ENCODE measurements around the gene TFDP1. TPM values are rescaled to one million over a fixed set of nuclear protein-coding genes. Genes with fewer than 3 reads are reported as not detected.

The TFDP1 gene
- total and polyA plus RNA-seq, 12 donors = 16.4 to 51.4 (median 37.5) TPM

DNA sequence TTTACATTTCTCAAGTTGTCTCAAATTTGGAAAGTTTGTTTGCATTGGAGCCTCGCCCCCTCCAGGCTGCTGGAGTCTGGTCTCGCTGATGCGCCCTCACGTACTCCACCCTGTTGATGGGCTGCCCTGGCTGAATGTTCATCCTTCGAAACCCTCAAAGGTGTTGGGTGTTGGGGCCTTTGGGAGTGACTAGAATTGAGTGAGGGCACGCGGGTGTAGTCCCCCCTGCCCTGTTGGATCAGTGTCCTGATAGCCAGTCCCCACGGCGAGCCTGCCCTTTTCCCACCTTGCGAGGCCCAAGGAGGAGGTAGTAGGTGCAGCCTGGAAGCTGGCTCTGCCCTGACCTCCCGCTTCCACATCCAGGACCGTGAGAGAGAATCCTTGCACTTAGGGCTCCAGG is 14.8 kb downstream of the TFDP1 start:
- H3K4me3 ChIP-seq = no peak overlapping the region
- TF ChIP-seq, protein P1, sequence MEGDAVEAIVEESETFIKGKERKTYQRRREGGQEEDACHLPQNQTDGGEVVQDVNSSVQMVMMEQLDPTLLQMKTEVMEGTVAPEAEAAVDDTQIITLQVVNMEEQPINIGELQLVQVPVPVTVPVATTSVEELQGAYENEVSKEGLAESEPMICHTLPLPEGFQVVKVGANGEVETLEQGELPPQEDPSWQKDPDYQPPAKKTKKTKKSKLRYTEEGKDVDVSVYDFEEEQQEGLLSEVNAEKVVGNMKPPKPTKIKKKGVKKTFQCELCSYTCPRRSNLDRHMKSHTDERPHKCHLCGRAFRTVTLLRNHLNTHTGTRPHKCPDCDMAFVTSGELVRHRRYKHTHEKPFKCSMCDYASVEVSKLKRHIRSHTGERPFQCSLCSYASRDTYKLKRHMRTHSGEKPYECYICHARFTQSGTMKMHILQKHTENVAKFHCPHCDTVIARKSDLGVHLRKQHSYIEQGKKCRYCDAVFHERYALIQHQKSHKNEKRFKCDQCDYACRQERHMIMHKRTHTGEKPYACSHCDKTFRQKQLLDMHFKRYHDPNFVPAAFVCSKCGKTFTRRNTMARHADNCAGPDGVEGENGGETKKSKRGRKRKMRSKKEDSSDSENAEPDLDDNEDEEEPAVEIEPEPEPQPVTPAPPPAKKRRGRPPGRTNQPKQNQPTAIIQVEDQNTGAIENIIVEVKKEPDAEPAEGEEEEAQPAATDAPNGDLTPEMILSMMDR (IDR thresholded peaks at IDR 0.05) = no peak
- no peaks in the 10 kb centered on the region for H3K4me1 ChIP-seq
- no peak for DNase-seq
- intact Hi-C loops (cut with DNase I) = no loop called here
- 94 to 98% methylated on average over 12 of the region's 12 CpGs for WGBS, 2 donors
- H3K9me3 ChIP-seq = no peaks in the 10 kb centered on the region
- peaks cover 0 to 47% (median 0%) of the 10 kb centered on the region in 9 donors for H3K36me3 ChIP-seq
- no peak overlapping the region for H3K27ac ChIP-seq
- no peaks in the 10 kb centered on the region for H3K27me3 ChIP-seq
- ATAC-seq = no peak

DNA sequence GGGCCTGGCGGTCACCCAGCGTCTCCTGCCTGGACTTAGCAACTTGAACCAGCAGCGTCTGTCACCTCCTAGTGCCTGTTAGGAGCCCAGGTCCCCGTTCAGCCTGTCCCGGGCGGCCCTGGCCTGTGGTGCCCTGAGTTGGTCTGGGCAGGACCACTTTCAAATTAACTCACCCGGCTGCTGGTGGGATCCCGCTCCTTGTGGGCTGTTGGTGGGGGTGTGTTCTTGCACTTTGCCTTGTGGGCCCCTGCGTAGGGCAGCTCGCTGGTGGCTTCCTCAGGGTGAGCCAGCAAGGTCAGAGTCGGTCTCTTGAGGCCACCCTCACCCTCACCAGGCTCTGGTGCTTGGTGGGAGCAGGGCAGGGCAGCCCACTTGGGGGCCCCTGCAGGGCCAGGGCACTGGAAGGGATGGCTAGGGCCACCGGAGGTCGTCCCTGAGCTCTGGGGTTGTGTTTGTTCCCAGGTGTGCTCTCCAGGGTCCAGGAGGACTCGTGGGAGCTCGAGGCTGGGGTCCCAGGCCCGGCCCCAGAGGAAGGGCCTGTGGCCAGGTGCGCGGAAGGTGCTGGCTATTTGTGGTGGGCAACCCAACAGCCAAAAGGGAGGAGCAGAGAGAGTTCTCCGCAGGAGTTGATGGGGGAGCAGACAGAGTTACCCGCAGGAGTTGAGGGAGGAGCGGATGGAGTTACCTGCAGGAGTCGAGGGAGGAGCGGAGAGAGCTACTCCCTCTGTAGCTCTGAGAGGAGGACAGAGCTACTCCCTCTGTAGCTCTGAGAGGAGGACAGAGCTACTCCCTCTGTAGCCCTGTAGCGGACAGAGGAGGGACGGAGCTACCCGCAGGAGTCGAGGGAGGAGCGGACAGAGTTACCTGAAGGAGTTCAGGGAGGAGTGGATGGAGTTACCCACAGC is 16.9 kb downstream of the TFDP1 start:
- Histone ChIP-seq H3K27ac (no peak overlapping the region), H3K4me1 (peaks cover 0 to 2% (median 0%) of the 10 kb centered on the region in 9 donors), H3K27me3 (no peaks in the 10 kb centered on the region), H3K36me3 (peaks cover 0 to 41% (median 0%) of the 10 kb centered on the region in 9 donors), H3K9me3 (no peaks in the 10 kb centered on the region), H3K4me3 (no peak overlapping the region)
- ATAC-seq (no peak), DNase-seq (no peak)
- TF ChIP-seq, protein P1 (IDR thresholded peaks at IDR 0.05) = no peak
- intact Hi-C loops (cut with DNase I) = no loop called here
- WGBS, 2 donors = 96 to 97% methylated on average over 28 of the region's 28 CpGs

DNA sequence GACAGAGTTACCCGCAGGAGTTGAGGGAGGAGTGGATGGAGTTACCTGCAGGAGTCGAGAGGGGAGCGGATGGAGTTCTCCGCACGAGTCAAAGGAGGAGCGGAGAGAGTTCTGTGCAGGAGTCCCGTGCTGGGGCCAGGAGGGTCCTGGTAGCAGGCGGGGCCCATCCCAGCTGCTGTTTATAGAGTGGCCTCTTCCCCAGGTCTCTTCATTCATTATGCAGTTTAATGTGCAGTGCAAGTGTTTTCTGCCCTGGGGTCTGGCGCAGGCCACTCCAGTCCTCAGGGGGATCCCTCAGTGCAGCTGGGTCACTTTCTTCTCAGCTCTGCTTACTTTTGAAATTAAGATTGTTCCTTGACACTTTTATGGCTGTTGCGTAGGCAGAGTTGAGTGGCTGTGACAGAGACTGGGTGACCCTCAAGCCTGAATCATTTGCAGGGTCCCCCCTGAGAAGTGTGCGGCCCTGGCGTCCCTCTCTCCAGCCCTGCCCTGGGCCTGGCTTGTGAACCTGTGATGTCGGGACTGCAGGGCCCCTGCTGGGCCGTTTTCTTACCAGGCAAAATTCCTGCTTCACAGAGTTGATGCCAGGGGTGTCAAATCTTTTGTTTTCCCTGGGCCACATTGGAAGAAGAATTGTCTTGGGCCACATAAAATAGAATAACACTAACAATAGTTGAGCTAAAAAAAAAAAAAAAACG is 17.9 kb downstream of the TFDP1 start:
- 89 to 90% methylated on average over 15 of the region's 15 CpGs for whole genome bisulfite sequencing, 2 donors
- TF ChIP-seq, protein P1 (IDR thresholded peaks at IDR 0.05) = no peak
- DNase-seq = no peak

DNA sequence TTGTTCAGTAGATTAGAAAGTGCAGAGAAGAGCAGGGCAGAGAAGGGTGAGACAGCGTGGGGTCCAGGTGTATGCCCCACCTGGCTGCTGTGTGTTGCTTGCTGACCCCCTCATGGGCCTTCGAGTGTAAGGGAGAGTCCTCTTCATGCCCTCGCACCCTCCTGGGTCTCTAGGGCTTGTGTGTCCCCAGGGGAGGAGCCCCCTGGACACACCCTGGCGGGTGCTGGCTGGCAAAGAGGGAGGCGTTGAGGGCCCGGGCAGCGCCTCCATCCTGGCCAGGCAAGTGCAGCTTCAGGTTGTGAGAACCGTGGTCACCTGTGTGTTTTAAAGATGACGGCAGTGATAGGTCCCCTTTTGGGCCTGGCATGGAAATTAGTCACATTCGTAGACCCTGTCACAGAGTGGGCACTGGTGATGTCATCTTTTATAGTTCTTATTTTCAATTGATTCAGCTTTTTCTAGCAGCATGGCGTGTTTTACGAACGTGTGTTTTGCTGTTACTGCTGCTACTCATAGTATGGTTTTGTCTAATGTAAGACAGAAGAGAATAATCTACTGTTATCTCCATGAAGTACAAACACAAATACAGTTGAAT is 18.7 kb downstream of the TFDP1 start:
- Histone ChIP-seq H3K27me3 (no peaks in the 10 kb centered on the region), H3K27ac (no peak overlapping the region), H3K9me3 (no peaks in the 10 kb centered on the region), H3K4me3 (no peak overlapping the region), H3K36me3 (peaks cover 0 to 23% (median 0%) of the 10 kb centered on the region in 9 donors), H3K4me1 (peaks cover 0 to 17% (median 0%) of the 10 kb centered on the region in 9 donors)
- DNase-seq (no peak), ATAC-seq (no peak)
- intact Hi-C loops (cut with DNase I) = no loop called here
- TF ChIP-seq, protein P1 (IDR thresholded peaks at IDR 0.05) = no peak
- WGBS, 2 donors = 91 to 94% methylated on average over 13 of the region's 13 CpGs

More for the DNA sequence above, 17.9 kb downstream of the TFDP1 start:
- Histone ChIP-seq H3K27me3 (no peaks in the 10 kb centered on the region), H3K9me3 (no peaks in the 10 kb centered on the region), H3K4me1 (peaks cover 0 to 12% (median 0%) of the 10 kb centered on the region in 9 donors), H3K36me3 (peaks cover 0 to 31% (median 0%) of the 10 kb centered on the region in 9 donors), H3K27ac (no peak overlapping the region), H3K4me3 (no peak overlapping the region)
- intact Hi-C loops (cut with DNase I) = no loop called here
- ATAC-seq = no peak

All from heart right ventricle (tissue), 16 donors.